HEK293 (cell line): ENCODE measurements around the gene LAMA1.

Experiments used
- SCRT2 ChIP-seq: fragments of 450-650 bp; formaldehyde crosslinking; IDR thresholded peaks from 2 replicates; pipeline ENCODE4 v1.5.1; 2016; ENCODE audit warnings: missing biosample characterization, missing genetic modification characterization
- ZNF121 ChIP-seq: fragments of 450-650 bp; formaldehyde crosslinking; IDR thresholded peaks from 2 replicates; pipeline ENCODE4 v1.5.1; 2016; ENCODE audit warnings: missing biosample characterization, missing genetic modification characterization
- ZNF621 ChIP-seq: fragments of 450-650 bp; formaldehyde crosslinking; IDR thresholded peaks from 2 replicates; pipeline ENCODE4 v1.5.1; 2017; ENCODE audit warnings: missing biosample characterization, missing genetic modification characterization
- ZNF670 ChIP-seq: fragments of 450-650 bp; formaldehyde crosslinking; IDR thresholded peaks from 2 replicates; pipeline ENCODE4 v1.5.1; 2016; ENCODE audit warnings: missing biosample characterization, missing genetic modification characterization, low read depth
- ZSCAN16 ChIP-seq: fragments of 450-650 bp; formaldehyde crosslinking; IDR thresholded peaks from 2 replicates; pipeline ENCODE4 v1.5.1; 2016; ENCODE audit warnings: missing biosample characterization, missing genetic modification characterization
- ZSCAN23 ChIP-seq: fragments of 450-650 bp; formaldehyde crosslinking; IDR thresholded peaks from 2 replicates; pipeline ENCODE4 v1.5.1; 2016; ENCODE audit warnings: missing biosample characterization, missing genetic modification characterization
- TF ChIP-seq, protein P1 (sequence below): fragments of 450-650 bp; formaldehyde crosslinking; IDR thresholded peaks from 2 replicates; pipeline ENCODE4 v1.5.1; 2016; ENCODE audit warnings: missing biosample characterization, missing genetic modification characterization

DNA sequence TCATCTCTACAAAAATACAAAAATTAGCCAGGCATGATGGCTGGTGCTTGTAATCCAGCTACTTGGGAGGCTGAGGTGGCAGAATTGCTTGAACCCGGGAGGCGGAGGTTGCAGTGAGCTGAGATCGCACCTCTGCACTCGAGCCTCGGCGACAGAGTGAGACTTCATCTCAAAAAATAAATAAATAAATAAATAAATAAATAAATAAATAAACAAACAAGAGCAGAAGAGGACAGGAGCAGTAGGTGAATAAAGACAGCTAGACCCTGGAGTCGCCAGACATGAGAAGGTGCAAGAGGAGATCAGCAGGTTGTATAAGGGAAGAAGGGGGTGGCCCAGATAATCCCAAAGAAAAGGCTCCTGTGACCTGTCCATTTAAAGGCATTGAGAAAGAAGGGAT lies 12.3 kb downstream of the LAMA1 start:
- no peak for TF ChIP-seq ZSCAN23
- no peak for TF ChIP-seq SCRT2 (tag by site-specific recombination)
- TF ChIP-seq, protein P1, sequence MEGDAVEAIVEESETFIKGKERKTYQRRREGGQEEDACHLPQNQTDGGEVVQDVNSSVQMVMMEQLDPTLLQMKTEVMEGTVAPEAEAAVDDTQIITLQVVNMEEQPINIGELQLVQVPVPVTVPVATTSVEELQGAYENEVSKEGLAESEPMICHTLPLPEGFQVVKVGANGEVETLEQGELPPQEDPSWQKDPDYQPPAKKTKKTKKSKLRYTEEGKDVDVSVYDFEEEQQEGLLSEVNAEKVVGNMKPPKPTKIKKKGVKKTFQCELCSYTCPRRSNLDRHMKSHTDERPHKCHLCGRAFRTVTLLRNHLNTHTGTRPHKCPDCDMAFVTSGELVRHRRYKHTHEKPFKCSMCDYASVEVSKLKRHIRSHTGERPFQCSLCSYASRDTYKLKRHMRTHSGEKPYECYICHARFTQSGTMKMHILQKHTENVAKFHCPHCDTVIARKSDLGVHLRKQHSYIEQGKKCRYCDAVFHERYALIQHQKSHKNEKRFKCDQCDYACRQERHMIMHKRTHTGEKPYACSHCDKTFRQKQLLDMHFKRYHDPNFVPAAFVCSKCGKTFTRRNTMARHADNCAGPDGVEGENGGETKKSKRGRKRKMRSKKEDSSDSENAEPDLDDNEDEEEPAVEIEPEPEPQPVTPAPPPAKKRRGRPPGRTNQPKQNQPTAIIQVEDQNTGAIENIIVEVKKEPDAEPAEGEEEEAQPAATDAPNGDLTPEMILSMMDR (tag by site-specific recombination) = no peak
- TF ChIP-seq ZNF670 (tag by site-specific recombination) = no peak
- TF ChIP-seq ZSCAN16 = no peak
- TF ChIP-seq ZNF121 (tag by site-specific recombination) = no peak
- no peak for TF ChIP-seq ZNF621 (tag by site-specific recombination)
